GM12878 (cell line): ENCODE measurements around the gene MALT1. TPM values are rescaled to one million over a fixed set of nuclear protein-coding genes. Genes with fewer than 3 reads are reported as not detected.

Source experiments
- ASH2L ChIP-seq: fragments of 300-600, 200-600 bp; sonication (generic); IDR thresholded peaks from 2 replicates; pipeline ENCODE4 v1.6.1; 2017; ENCODE audit warnings: low read depth, mild to moderate bottlenecking, borderline replicate concordance
- BMI1 ChIP-seq: fragments of 450-650 bp; IDR thresholded peaks from 2 replicates; pipeline ENCODE4 v1.6.1; 2016; ENCODE audit warnings: mild to moderate bottlenecking, moderate library complexity, borderline replicate concordance
- EED ChIP-seq: sonication (generic); IDR thresholded peaks from 2 replicates; pipeline ENCODE4 v1.6.1; 2016; ENCODE audit warnings: antibody characterized with exemption, low read depth
- MEF2A ChIP-seq: IDR thresholded peaks from 2 replicates; pipeline ENCODE4 v1.6.1; 2011; ENCODE audit warnings: low read depth, mild to moderate bottlenecking, low read length, moderate library complexity; ENCODE audit not compliant: insufficient read depth
- NFIC ChIP-seq: IDR thresholded peaks from 2 replicates; pipeline ENCODE4 v1.6.1; 2012; ENCODE audit warnings: low read depth, mild to moderate bottlenecking, inconsistent platforms, low read length, moderate library complexity
- NFXL1 ChIP-seq: fragments of 450-650 bp; IDR thresholded peaks from 2 replicates; pipeline ENCODE4 v1.6.1; 2017; ENCODE audit warnings: antibody characterized with exemption, mild to moderate bottlenecking, borderline replicate concordance
- PAX8 ChIP-seq: fragments of 450-650 bp; IDR thresholded peaks from 2 replicates; pipeline ENCODE4 v1.6.1; 2017; ENCODE audit warnings: mild to moderate bottlenecking, moderate library complexity
- PML ChIP-seq: IDR thresholded peaks from 2 replicates; pipeline ENCODE4 v1.6.1; 2012; ENCODE audit warnings: low read length, inconsistent platforms
- RUNX3 ChIP-seq: IDR thresholded peaks from 2 replicates; pipeline ENCODE4 v1.6.1; 2012; ENCODE audit warnings: low read length, inconsistent platforms
- SIX5 ChIP-seq: IDR thresholded peaks from 2 replicates; pipeline ENCODE4 v1.6.1; 2011; ENCODE audit warnings: mild to moderate bottlenecking, low read depth, low read length, moderate library complexity; ENCODE audit not compliant: severe bottlenecking
- SUPT20H ChIP-seq: IDR thresholded peaks from 2 replicates; pipeline ENCODE4 v1.6.1; 2011; ENCODE audit warnings: low read depth, mild to moderate bottlenecking, low read length, moderate library complexity, borderline replicate concordance; ENCODE audit not compliant: control insufficient read depth
- YY1 ChIP-seq: IDR thresholded peaks from 2 replicates; pipeline ENCODE4 v1.6.1; 2011; ENCODE audit warnings: low read depth, mild to moderate bottlenecking, low read length
- ZNF384 ChIP-seq: IDR thresholded peaks from 2 replicates; pipeline ENCODE4 v1.6.1; 2012; ENCODE audit warnings: low read depth, mild to moderate bottlenecking, low read length, improper control_type of control experiment, borderline replicate concordance
- ZSCAN29 ChIP-seq: fragments of 450-650 bp; IDR thresholded peaks from 2 replicates; pipeline ENCODE4 v1.6.1; 2017; ENCODE audit warnings: mild to moderate bottlenecking, moderate library complexity
- polyA plus RNA-seq, 11 experiments: library from polyadenylated mRNA; depleted of rRNA in 4 of 11; unstranded in 6 of 11; stranded (reverse) in 5 of 11; fragments of >200 nt; fragmentation: Nextera tagmentation in 4 of 11; fragmentation: Illumina TruSeq in 1 of 11; extraction: Ambion mirVana in 4 of 11; extraction: Trizol in 1 of 11; gene quantifications; 1 replicate in 1 of 11; 2 replicates in 10 of 11; pipeline versions ENCODE4 v1.2.1 to v1.2.3, GENCODE V29; 2011 to 2016; ENCODE audit warnings: inconsistent platforms in 2 of 11, missing spikeins in 2 of 11, low read depth in 1 of 11
- total RNA-seq, 4 experiments: library from RNA; depleted of rRNA in 3 of 4; stranded (reverse); fragments of >200 nt in 3 of 4; fragmentation: Illumina TruSeq in 1 of 4; extraction: Trizol in 1 of 4; gene quantifications; 2 replicates each; pipeline versions ENCODE4 v1.2.1 to v1.2.3, GENCODE V29; 2013 to 2021
- TF ChIP-seq, protein P1 (sequence below): fragments of 450-650 bp; IDR thresholded peaks from 2 replicates; pipeline ENCODE4 v1.6.1; 2014; ENCODE audit warnings: mild to moderate bottlenecking
- TF ChIP-seq, protein P2 (sequence below): fragments of 450-650 bp; IDR thresholded peaks from 2 replicates; pipeline ENCODE4 v1.6.1; 2016; ENCODE audit warnings: mild to moderate bottlenecking, moderate library complexity, borderline replicate concordance
- TF ChIP-seq, protein P3 (sequence below): fragments of 150-350 bp; IDR thresholded peaks from 2 replicates; pipeline ENCODE4 v1.6.1; 2014; ENCODE audit warnings: mild to moderate bottlenecking, low read depth, low read length
- TF ChIP-seq, protein P4 (sequence below): IDR thresholded peaks from 2 replicates; pipeline ENCODE4 v1.6.1; 2012; ENCODE audit warnings: low read depth, low read length, improper control_type of control experiment
- TF ChIP-seq, protein P5 (sequence below): fragments of 450-650 bp; IDR thresholded peaks from 2 replicates; pipeline ENCODE4 v1.6.1; 2017; ENCODE audit warnings: borderline replicate concordance
- TF ChIP-seq, protein P6 (sequence below): fragments of 450-650 bp; IDR thresholded peaks from 2 replicates; pipeline ENCODE4 v1.6.1; 2016; ENCODE audit warnings: mild to moderate bottlenecking
- TF ChIP-seq, protein P7 (sequence below): fragments of 450-650 bp; IDR thresholded peaks from 2 replicates; pipeline ENCODE4 v1.6.1; 2016; ENCODE audit warnings: mild to moderate bottlenecking

MALT1 gene
- total and polyA plus RNA-seq, 10 of the 15 experiments (the other 5 are each of a cell fraction or from before 2014, with no cell fraction given) = 17.6 to 126 (median 45.4) TPM

DNA sequence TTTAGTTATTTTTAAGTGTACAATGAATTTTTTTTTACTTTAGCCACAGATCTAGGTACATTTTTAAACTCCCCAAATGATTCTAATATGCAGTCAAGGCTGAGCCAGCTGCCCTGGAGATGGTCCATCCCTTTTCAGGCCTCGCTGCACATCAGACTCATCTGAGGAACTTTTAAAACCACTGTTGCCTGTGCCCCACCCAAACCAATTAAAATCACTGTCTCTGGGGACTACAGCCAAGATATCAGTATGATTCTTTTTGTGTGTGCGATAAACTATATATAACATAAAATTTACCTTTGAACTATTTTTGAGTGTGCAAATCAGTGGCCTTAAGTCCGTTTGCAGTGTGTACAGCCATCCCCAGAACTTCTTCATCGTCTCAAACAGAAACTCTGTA is 9.1 kb upstream of the MALT1 start (continued):
- TF ChIP-seq, protein P1, sequence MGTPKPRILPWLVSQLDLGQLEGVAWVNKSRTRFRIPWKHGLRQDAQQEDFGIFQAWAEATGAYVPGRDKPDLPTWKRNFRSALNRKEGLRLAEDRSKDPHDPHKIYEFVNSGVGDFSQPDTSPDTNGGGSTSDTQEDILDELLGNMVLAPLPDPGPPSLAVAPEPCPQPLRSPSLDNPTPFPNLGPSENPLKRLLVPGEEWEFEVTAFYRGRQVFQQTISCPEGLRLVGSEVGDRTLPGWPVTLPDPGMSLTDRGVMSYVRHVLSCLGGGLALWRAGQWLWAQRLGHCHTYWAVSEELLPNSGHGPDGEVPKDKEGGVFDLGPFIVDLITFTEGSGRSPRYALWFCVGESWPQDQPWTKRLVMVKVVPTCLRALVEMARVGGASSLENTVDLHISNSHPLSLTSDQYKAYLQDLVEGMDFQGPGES = no peak
- TF ChIP-seq SUPT20H (no peak), BMI1 (no peak), RUNX3 (peak; percentile 97), EED (peak; percentile 90), ZNF384 (no peak), SIX5 (no peak), PAX8 (no peak), YY1 (no peak), NFIC (peak; percentile 91), ASH2L (no peak), ZSCAN29 (no peak), PML (no peak), MEF2A (peak; percentile 80; the same call in 1 of the 2 replicates), NFXL1 (no peak)
- TF ChIP-seq, protein P2, sequence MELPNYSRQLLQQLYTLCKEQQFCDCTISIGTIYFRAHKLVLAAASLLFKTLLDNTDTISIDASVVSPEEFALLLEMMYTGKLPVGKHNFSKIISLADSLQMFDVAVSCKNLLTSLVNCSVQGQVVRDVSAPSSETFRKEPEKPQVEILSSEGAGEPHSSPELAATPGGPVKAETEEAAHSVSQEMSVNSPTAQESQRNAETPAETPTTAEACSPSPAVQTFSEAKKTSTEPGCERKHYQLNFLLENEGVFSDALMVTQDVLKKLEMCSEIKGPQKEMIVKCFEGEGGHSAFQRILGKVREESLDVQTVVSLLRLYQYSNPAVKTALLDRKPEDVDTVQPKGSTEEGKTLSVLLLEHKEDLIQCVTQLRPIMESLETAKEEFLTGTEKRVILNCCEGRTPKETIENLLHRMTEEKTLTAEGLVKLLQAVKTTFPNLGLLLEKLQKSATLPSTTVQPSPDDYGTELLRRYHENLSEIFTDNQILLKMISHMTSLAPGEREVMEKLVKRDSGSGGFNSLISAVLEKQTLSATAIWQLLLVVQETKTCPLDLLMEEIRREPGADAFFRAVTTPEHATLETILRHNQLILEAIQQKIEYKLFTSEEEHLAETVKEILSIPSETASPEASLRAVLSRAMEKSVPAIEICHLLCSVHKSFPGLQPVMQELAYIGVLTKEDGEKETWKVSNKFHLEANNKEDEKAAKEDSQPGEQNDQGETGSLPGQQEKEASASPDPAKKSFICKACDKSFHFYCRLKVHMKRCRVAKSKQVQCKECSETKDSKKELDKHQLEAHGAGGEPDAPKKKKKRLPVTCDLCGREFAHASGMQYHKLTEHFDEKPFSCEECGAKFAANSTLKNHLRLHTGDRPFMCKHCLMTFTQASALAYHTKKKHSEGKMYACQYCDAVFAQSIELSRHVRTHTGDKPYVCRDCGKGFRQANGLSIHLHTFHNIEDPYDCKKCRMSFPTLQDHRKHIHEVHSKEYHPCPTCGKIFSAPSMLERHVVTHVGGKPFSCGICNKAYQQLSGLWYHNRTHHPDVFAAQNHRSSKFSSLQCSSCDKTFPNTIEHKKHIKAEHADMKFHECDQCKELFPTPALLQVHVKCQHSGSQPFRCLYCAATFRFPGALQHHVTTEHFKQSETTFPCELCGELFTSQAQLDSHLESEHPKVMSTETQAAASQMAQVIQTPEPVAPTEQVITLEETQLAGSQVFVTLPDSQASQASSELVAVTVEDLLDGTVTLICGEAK = no peak
- TF ChIP-seq, protein P3, sequence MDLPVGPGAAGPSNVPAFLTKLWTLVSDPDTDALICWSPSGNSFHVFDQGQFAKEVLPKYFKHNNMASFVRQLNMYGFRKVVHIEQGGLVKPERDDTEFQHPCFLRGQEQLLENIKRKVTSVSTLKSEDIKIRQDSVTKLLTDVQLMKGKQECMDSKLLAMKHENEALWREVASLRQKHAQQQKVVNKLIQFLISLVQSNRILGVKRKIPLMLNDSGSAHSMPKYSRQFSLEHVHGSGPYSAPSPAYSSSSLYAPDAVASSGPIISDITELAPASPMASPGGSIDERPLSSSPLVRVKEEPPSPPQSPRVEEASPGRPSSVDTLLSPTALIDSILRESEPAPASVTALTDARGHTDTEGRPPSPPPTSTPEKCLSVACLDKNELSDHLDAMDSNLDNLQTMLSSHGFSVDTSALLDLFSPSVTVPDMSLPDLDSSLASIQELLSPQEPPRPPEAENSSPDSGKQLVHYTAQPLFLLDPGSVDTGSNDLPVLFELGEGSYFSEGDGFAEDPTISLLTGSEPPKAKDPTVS = no peak
- TF ChIP-seq, protein P4, sequence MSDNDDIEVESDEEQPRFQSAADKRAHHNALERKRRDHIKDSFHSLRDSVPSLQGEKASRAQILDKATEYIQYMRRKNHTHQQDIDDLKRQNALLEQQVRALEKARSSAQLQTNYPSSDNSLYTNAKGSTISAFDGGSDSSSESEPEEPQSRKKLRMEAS = no peak
- TF ChIP-seq, protein P5, sequence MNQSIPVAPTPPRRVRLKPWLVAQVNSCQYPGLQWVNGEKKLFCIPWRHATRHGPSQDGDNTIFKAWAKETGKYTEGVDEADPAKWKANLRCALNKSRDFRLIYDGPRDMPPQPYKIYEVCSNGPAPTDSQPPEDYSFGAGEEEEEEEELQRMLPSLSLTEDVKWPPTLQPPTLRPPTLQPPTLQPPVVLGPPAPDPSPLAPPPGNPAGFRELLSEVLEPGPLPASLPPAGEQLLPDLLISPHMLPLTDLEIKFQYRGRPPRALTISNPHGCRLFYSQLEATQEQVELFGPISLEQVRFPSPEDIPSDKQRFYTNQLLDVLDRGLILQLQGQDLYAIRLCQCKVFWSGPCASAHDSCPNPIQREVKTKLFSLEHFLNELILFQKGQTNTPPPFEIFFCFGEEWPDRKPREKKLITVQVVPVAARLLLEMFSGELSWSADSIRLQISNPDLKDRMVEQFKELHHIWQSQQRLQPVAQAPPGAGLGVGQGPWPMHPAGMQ = no peak
- TF ChIP-seq, protein P6, sequence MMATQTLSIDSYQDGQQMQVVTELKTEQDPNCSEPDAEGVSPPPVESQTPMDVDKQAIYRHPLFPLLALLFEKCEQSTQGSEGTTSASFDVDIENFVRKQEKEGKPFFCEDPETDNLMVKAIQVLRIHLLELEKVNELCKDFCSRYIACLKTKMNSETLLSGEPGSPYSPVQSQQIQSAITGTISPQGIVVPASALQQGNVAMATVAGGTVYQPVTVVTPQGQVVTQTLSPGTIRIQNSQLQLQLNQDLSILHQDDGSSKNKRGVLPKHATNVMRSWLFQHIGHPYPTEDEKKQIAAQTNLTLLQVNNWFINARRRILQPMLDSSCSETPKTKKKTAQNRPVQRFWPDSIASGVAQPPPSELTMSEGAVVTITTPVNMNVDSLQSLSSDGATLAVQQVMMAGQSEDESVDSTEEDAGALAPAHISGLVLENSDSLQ = no peak
- TF ChIP-seq, protein P7, sequence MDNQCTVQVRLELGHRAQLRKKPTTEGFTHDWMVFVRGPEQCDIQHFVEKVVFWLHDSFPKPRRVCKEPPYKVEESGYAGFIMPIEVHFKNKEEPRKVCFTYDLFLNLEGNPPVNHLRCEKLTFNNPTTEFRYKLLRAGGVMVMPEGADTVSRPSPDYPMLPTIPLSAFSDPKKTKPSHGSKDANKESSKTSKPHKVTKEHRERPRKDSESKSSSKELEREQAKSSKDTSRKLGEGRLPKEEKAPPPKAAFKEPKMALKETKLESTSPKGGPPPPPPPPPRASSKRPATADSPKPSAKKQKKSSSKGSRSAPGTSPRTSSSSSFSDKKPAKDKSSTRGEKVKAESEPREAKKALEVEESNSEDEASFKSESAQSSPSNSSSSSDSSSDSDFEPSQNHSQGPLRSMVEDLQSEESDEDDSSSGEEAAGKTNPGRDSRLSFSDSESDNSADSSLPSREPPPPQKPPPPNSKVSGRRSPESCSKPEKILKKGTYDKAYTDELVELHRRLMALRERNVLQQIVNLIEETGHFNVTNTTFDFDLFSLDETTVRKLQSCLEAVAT = no peak
